GM19035 (cell line): Measurements from ENCODE around the gene H2BK1.
A peak's percentile ranks its signal among the peaks of the same experiment; 100 is the strongest.

Source experiments
- ATAC-seq: cut with Tn5 transposase; IDR thresholded peaks from one replicate; pipeline ENCODE4 v1.9.1; 2021; ENCODE audit not compliant: unreplicated experiment

Gene H2BK1

GRCh38 chr7:151179946-151180345 is 30.3 kb downstream of the H2BK1 start:
- ATAC-seq, result no peak

- no peak for ATAC-seq
These were observed 30.9 kb downstream of the H2BK1 start for GRCh38 chr7:151179287-151179860.

GRCh38 chr7:151178831-151179230 is 31.5 kb downstream of the H2BK1 start:
- no peak for ATAC-seq

GRCh38 chr7:151178236-151178635 is 32.1 kb downstream of the H2BK1 start:
- no peak for ATAC-seq

GRCh38 chr7:151177310-151177709 is 33.0 kb downstream of the H2BK1 start:
- no peak for ATAC-seq

GRCh38 chr7:151176401-151176800 is 33.9 kb downstream of the H2BK1 start:
- no peak for ATAC-seq

- ATAC-seq, result no peak
These were observed 34.4 kb downstream of the H2BK1 start for GRCh38 chr7:151175793-151176311.

GRCh38 chr7:151175047-151175792 is 35.1 kb downstream of the H2BK1 start:
- ATAC-seq, result no peak

- ATAC-seq, result no peak
These were observed 35.8 kb downstream of the H2BK1 start for GRCh38 chr7:151174246-151175046.

- ATAC-seq, result no peak
These were observed 36.7 kb downstream of the H2BK1 start for GRCh38 chr7:151173386-151174245.

- peak; percentile 63 for ATAC-seq
These were observed 37.8 kb downstream of the H2BK1 start for GRCh38 chr7:151172273-151173141.

- no peak for ATAC-seq
These were observed 41.5 kb downstream of the H2BK1 start for GRCh38 chr7:151168787-151169162.

- ATAC-seq, result peak; percentile 60
These were observed 42.1 kb downstream of the H2BK1 start for GRCh38 chr7:151168003-151168786.

GRCh38 chr7:151167197-151167961 is 42.9 kb downstream of the H2BK1 start, which contains the start of gene GBX1:
Gene GBX1 (minus strand): TSS chr7:151167694. CDS start chr7:151167548, 146 bp downstream.
- ATAC-seq, result no peak

- no peak for ATAC-seq
These were observed 43.6 kb downstream of the H2BK1 start for GRCh38 chr7:151166629-151167196.

- ATAC-seq, result no peak
These were observed 48.5 kb downstream of the H2BK1 start for GRCh38 chr7:151161757-151162156.
